Left renal pelvis (tissue), 4 donors: ENCODE measurements around the gene RPL14. TPM values are rescaled to one million over a fixed set of nuclear protein-coding genes. Genes with fewer than 3 reads are reported as not detected.
"Not testable (repeated sequence)": the region's sequence is repeated elsewhere in the genome, so short reads cannot be mapped to it uniquely, and the experiment has no call there.

ENCODE experiments used
- DNase-seq, 4 donors: peaks; one replicate each; pipeline ENCODE4 v3.0.0-alpha.2; 2013; ENCODE audit warnings: low read depth in 4 of 4, low spot score in 3 of 4
- polyA plus RNA-seq, 4 donors: library from polyadenylated mRNA; unstranded; fragments of 120-200 nt; gene quantifications; one replicate each; pipeline ENCODE4 v1.2.1, GENCODE V29; 2013; ENCODE audit not compliant: insufficient read length in 4 of 4

The RPL14 gene
- polyA plus RNA-seq: 1,000 to 10,000 TPM; 1,655 to 1,981 (median 1,703) TPM

DNA sequence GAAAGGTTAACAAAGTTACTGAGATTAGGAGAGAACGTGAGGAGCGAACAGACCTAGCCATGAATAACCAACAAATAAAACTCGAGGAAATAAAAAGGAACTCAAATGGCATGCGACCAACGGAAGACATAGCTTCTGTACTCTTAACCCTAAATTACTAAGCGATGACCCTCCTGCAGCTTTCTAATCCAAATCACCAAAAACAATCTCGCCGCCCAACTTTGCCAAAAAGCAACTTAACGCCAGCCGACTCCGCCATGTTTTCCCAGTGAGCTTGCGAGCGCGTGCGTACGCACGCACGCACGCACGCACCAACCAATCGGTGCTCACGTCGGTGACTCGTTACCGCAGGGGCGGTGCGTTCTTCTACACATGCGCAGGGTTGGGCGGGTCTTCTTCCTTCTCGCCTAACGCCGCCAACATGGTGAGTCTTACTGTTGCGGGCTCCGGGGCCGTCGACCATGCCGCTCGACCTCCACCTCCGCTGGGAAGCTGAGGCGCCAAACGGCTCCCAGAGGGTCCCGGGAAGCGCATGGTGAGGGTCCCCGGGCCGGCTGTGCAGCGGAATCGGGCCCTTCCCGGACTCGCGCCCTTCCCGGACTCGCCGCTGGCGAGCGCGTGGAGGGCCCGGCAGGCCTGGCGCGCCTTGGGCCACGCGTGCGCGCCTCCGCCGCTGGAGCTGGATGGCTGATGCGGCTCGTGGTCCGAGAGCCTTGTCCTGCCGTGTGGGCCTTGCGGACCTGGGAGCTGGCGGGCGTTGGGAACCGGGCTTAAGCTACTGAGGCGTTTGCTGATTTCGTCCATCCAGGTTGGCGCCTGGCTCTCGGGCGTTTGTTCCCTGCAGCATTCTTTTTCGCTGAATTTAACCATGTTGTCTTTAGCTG, at the start of gene RPL14:
Gene RPL14 (plus strand): TSS at position 400 of the 884 bp plus-strand sequence. CDS start 133 bp downstream, at position 533.
- peak; percentile 89 to 91 (median 90) for DNase-seq

GRCh38 chr3:40407611-40408010, 49.5 kb upstream of the RPL14 start:
- no peak for DNase-seq

DNA sequence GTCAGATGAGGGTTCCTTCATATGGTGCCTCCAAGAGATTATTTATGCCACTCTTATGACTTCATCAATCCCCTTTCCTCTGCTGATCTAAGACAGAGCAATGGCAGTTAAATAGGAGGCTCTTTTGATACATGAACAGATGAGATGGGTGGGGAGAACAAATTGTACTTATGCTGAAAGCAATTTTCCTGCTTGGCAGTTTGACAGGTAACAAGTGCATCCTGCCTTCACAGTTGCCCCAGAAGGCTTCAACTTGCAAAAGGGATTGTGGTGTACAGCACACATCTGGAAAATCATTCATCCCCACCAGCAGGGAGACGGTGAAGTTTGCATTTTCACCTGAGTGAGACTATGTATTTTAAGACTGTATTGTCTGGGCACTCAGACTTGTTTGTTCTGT, 42.9 kb upstream of the RPL14 start:
- no peak for DNase-seq

DNA sequence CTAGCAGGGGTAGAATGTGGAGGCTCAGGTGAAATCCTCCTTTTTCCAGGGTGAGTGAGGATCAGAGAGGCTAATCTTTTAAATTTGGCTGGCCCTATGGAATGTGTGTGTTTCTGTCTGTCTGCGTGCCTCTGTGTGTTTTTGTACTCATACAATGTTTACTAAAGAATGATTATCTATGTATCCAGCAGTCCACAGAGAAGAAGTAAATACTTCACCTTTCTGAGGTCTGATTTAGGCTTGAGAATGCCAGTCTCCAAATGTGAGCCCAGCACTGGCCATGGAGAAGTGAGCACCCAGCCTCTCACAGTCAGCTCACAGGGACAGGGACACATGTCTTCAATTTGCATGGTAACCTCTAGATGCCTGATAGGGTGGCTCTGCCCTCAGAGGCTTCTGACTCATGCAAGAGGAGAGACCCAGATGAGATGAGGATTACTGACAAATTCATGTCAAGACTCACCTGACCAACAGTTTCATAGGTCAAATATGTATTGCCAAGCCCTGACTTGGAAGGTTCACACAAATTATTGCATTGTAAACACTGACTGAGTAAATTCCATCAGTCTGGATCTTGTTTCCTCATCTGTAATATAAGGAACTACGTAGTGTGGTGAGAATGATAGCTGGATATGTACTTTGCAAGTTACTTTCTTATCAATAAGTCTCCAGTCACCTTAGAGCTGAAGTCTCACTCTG, 39.1 kb upstream of the RPL14 start:
- DNase-seq: no peak

GRCh38 chr3:40422861-40423260, 34.3 kb upstream of the RPL14 start:
- DNase-seq: no peak

GRCh38 chr3:40427045-40427669, 30.0 kb upstream of the RPL14 start:
- DNase-seq: no peak

DNA sequence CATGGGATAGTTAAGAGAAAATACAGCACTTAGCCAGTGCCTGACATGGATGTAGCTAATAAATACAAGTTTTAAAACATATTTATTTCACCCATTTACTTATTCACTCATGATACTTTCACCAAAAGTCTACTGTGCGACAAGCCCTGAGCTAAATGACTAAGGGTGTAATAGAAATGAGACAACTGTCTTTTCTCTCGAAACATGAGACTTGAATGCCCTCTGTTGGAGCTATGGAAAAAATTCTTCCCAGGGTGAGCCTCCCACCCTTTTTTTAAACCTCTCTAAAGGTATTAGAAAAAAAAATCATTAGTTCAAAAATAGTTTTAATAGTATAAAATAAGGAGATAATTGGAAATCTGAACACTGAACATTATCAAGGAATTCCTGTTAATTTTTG, 24.3 kb upstream of the RPL14 start:
- DNase-seq: no peak

- no peak for DNase-seq
Observed at GRCh38 chr3:40437889-40438288, 19.2 kb upstream of the RPL14 start.

DNA sequence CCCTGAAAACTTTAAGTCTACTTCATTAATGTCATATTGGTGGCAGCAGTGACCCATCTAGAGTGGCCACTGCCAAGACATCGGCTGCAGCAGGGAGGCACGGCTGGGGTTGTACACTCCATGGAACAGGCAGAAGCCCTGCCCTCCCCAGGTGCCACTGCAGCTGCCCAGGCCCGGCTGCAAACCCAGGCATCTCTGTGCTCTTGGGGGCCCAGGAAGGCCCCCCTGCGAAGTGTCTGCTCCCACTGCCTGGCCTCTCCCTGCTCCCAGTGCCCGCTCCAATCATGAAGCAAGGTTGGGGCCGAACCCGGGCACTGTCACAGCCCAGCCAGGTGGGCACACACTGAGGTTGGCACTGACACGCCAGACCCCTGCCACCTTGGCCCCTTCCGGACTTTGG, 12.1 kb upstream of the RPL14 start:
- DNase-seq: no peak

GRCh38 chr3:40445880-40446279, 11.3 kb upstream of the RPL14 start:
- DNase-seq: no peak

GRCh38 chr3:40450438-40450837, 6.7 kb upstream of the RPL14 start:
- no peak for DNase-seq

DNA sequence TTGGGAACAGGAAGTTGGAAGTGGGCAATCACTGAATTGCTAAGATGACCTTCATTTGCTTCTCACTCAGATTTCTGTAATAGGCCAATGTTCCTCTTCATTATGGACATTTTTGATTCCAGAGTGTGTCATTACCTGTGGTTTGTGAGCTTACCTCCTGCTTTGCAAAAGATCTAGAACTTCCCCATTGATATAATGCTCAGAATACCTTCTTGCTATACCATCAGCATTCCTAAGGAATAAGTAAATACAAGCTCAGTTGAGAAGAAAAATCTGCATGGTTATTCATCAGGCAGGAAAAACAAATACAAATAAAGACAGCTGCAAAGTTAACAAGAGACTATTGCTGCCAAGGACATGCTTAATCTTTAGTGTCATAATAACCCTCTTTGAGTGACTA, 5.6 kb upstream of the RPL14 start:
- DNase-seq: no peak

DNA sequence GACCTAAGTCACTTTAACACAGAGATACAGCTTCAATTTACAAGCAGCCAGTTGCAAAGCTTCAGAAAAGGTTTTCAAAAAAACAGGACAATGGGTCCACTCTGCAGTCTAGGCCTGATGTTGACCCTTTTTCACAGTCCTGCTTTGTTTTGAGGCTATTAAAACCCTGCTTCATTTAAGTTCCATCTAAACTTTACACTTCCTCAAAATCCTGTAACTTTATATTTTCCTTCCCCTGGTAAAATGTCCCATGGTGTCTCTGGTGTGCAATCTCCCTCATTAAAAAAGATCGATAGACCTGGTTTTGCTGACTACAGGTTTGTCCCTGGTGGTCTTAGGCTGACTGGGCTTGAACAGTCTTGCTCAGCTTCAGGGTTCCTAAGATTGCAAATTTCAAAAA, 5.1 kb upstream of the RPL14 start:
- DNase-seq: no peak

DNA sequence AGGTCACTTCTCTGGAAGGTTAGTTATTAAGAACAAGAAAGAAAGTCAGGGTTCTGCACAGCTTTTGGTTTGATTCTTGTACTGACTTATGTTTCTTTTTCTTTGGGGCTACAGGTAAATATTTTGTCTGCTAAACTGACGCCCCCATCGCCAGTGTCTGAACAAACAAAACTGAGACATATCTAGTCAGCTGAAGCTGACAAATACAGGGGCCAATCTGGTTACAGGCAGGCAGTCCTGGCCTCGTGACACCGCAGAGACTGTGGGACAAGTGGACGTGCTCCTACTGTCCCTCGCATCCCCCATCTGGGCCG, 4.6 kb upstream of the RPL14 start:
- DNase-seq: no peak

- DNase-seq: peak; percentile 94 to 98 (median 95)
Observed at GRCh38 chr3:40452876-40453730, 4.0 kb upstream of the RPL14 start.

DNA sequence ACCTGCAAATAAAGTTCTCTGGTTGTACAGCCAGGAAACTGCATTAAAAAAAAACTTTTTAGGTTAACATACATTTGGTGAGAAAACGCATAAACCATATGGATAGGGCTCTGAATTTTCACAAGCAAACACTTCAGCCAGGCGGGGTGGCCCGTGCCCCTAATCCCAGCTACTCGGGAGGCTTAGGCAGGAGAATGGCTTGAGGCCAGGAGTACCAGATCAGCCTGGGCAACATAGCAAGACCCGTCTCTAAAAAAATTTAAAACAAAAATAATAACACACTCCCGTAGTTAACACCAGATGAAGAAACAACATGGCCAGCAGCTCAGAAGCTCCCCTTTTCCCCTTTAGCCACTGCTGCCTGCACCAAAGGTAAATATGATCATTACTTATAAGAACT, 3.2 kb upstream of the RPL14 start:
- DNase-seq: no peak

GRCh38 chr3:40455328-40455727, 1.8 kb upstream of the RPL14 start:
- DNase-seq: no peak

DNA sequence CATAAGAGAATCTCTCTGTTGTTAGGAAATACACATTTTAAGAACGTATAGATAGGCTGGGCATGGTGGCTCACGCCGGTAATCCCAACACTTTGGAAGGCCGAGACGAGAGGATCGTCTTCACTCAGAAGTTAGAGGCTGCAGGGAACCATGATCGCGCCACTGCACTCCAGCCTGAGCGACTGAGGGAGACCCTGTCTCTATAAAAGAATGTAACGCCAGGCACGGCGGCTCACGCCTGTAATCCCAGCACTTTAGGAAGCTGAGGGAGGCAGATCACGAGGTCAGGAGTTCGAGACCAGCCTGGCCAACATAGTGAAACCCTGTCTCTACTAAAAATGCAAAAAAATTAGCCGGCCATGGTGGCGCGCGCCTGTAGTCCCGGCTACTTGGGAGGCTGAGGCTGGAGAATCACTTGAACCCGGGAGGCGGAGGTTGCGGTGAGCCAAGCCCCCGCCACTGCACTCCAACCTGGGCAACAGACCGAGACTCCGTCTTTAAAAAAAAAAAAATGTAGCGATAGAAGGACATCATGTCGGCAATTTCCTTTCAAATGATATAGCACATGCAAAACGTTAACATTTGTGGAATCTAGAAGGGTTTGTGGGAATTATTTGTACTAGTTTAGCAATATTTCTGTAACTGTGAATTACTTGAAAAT, 730 bp upstream of the RPL14 start:
- DNase-seq: no peak

DNA sequence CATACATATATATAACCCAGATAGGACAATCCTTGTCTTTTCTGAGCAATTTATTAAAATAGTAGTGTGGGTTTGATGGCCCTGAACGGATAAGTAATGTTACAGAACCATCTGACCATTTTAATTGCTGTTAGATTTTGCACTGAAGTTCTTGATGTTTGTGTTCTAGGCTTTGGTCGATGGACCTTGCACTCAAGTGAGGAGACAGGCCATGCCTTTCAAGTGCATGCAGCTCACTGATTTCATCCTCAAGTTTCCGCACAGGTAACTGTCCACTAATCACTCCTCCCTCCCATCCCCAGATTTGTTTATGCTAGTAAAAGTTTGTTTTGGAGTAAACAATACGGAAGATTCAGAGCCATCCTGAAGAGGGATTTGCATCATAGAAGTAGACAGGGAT, 1.3 kb downstream of the RPL14 start:
- no peak for DNase-seq

DNA sequence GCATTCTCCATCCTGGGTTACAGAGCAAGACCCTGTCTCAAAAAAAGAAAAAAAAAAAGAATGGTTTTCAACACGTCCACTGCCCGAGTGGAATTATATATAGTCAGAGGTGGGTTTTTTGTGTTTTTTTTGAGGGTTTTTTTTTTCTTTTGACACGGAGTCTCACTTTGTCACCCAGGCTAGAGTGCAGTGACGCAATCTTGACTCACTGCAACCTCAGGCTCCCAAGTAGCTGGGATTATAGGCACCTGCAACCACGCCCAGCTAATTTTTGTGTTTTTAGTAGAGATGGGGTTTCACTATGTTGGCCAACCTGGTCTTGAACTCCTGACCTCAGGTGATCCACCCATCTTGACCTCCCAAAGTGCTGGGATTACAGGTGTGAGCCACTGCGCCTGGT, 3.3 kb downstream of the RPL14 start:
- DNase-seq: not testable (repeated sequence)
